GM18526 (cell line): ENCODE measurements around the gene NPPA.

Source experiments
- POLR2A ChIP-seq: IDR thresholded peaks from 3 replicates; pipeline ENCODE4 v1.6.1; 2011; ENCODE audit not compliant: insufficient read length; ENCODE audit errors: extremely low read depth

Gene NPPA

DNA sequence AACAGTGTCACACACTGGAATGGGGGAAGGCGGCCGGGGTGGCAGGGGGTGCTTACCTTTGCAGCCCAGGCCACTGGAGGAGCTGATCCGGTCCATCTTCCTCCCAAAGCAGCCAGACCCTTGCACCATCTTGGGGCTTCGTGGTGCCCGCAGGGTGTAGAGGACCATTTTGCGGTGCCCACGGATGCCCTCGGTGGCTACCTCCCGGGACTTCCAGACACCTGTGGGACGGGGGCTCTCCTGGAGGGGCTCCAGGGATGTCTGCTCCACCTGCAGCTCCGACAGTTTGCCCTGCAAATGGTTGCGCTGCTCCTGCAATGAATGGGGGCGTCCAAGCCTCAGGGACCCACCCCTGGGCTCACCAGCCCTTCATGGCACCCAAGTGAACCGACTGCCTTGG lies 10.6 kb upstream of the NPPA start:
- TF ChIP-seq POLR2A = no peak

DNA sequence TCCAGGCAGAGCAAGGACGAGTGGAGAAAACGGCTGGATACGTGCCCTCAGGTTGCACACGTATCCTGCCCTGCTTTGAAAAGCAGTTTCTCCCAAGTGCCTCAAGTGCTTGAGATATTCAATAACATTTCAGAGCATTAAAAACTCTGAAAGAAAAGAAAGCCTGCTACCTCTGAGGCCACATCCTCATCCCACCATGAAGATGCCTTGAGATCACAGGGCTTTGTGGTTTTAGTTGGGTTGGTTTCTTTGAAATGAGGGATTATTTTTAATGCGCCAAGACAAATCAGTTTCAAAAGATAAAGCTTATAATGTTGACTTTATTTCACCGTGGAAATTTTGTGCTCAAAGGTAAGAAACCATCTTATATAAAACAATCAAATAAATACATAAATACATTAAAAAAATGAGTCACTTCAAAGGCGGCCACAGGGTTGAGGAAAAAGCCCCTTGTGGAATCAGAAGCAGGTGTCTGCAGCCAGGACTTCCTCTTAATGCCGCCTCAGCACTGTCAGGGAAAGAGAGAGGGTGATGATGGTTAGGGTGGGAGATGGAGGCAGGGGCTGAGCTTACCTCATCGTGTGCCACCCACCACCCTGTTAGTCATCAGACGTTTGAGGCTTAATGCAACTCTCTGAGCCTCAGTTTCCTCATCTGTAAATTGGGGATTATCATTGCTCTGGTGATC lies 9.7 kb upstream of the NPPA start:
- no peak for TF ChIP-seq POLR2A

DNA sequence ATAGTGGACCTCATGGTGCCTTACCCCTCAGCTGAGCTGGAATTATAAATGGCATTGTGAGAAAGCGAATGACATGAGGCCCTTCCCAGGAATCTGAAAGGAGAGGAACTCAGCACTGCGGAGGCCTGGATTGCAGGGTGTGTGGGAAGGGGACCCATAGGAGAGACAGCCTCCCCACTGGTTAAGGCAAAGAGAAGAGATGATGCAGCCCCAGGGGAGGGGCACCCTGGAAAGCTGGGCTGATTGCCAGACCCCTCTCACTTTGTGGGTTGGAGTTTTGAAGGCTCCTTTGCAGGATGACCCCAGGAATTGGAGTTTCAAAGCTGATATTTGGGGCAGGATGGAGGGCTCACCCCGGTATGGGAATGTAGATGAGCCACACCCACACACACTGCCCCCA lies 9.1 kb upstream of the NPPA start:
- no peak for TF ChIP-seq POLR2A

DNA sequence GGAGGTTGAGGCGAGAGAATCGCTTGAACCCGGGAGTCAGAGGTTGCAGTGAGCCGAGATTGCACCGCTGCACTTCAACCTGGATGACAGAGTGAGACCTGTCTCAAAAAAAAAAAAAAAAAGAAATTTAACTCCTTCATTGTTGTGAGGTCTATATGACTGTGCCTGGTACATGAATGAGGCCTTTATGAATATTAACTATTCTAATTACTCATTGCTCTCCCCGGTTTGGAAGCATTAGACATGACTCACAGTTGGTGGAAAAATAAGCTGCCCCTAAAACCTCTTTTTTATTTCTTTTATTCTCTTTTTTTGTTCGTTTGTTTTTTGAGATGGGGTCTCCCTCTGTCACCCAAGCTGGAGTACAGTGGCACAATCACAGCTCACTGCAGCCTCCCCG lies 7.8 kb upstream of the NPPA start:
- TF ChIP-seq POLR2A = no peak

DNA sequence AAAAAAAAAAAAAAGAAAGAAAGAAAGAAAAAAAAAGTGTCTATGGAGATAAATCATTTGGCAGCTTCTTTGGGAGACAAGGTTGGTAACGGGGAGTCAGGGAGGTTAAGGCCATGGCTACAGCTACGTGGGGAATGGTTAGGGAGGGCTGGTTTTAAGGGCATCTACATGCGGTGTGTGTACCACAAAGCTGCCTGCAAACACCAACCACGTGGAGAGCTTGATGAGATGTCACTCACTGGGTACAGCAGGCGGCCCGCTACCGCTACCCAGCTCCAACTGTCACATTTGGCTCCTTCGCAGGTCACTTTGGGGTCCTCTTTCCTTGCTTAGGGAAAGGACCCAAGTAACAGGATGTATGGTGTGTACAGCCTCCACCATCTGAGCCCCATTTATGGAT lies 6.9 kb upstream of the NPPA start:
- no peak for TF ChIP-seq POLR2A

DNA sequence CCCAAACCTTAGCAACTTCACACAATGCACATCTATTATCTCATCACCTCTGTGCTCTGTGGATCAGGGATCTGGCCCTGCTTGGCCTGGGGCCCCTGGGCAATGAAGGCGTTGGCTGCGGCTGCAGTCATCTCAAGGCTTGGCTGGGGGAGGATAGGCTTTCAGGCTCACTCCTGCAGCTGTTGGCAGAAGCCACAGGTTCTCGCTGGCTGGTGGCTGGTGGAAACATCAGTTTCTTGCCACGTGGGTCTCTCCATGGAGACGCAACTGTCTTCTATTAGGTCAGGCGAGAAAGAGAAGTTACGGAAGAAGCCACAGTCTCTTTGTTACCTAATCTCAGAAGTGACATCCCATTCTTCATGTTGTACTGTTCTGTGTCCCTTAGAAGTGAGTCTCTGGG lies 3.6 kb upstream of the NPPA start:
- no peak for TF ChIP-seq POLR2A

DNA sequence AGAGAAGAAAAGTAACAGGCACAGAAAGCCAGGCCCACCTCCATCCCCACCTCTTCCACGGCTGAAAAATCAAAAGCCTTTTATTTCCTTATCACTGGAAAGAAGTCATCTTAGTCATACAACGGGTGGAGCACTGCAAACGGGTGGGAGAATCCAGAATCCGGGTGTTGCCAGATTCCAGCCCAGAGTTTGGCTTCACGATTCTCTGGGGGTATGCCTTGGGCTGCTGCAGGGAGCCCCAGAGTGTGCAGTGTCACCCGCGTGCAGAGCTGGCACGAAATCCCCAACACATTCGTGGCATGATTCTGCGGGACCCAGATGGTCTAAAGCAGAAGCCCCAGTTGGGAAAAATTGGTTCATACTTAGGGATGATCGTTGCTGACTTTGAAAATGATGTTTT lies 2.6 kb upstream of the NPPA start:
- no peak for TF ChIP-seq POLR2A

DNA sequence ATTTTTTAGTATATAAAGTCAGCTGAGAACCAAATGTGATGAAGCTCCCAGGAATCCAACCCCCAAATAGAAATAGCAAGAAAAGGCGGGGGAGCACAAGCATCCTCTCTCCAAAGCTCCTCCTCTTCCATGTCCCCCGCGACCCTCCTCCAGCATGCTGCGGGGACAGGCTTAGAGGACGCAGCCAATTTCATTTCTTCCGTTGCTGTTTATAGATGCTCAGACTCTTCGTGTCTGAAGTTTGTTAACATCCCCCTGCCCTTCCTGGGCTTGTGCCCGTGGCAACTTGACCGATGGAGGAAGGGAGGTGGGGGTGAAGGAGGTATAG lies 754 bp upstream of the NPPA start:
- no peak for TF ChIP-seq POLR2A

DNA sequence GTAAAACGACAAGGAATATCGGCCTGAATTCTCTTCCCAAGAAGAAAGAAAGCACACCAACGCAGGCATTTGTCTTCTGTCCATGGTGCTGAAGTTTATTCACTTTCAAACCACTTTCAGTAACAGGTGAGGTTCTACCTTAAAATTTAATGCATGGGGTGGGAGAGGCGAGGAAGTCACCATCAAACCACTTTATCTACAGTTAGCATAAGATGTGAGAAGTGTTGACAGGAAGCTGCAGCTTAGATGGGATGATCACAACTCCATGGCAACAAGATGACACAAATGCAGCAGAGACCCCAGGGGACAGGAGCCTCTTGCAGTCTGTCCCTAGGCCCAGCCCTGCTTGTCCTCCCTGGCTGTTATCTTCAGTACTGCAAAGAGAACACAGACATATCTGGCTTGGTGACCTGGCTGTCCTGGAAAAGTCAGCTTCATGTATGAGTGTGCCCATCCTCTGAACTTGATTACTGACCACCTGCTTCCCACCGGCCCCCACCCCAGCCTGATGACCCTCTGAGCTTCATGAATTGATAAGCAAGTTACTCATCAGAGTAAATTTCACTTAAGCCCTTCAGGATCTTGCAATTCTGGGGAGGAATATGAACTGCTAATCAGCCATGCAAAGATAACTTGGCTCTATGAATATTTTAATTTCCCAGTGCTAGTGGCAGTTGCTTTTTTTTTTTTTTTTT lies 1.8 kb downstream of the NPPA start:
- no peak for TF ChIP-seq POLR2A

DNA sequence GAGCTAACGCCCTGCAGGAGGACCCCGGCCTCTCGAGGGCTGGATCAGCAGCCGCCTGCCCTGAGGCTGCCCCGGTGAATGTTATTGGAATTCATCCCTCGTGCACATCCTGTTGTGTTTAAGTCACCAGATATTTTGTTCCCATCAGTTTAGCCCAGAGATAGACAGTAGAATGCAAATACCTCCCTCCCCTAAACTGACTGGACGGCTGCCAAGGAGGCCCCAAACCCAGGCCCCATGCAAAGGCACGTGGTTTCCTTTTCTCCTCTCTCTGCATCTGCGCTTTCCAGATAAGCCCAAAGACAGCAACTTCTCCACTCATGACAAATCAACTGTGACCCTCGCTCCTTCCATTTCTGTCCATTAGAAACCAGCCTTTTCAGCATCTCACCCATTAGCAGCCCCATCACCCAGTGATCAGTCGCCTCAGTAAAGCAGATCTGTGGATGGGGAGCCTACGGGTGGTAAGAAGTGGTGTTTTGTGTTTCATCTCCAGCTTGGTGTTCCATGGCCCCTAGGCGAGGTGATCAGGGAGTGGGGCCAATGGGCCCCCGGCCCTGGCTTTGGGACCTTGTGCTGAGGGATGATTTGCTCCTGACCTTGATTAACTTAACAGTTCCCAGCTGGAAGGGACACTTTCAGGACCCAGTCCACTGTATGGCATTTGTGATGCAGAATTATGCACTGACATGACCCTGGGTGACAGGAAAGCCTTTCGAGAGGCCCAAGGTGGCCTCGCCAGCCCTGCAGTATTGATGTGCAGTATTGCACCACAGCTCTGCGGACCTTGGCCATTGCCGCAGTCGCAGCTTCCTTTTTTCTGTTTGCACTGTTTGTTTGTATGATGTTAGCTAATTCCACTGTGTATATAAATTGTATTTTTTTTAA lies 5.2 kb downstream of the NPPA start:
- no peak for TF ChIP-seq POLR2A

DNA sequence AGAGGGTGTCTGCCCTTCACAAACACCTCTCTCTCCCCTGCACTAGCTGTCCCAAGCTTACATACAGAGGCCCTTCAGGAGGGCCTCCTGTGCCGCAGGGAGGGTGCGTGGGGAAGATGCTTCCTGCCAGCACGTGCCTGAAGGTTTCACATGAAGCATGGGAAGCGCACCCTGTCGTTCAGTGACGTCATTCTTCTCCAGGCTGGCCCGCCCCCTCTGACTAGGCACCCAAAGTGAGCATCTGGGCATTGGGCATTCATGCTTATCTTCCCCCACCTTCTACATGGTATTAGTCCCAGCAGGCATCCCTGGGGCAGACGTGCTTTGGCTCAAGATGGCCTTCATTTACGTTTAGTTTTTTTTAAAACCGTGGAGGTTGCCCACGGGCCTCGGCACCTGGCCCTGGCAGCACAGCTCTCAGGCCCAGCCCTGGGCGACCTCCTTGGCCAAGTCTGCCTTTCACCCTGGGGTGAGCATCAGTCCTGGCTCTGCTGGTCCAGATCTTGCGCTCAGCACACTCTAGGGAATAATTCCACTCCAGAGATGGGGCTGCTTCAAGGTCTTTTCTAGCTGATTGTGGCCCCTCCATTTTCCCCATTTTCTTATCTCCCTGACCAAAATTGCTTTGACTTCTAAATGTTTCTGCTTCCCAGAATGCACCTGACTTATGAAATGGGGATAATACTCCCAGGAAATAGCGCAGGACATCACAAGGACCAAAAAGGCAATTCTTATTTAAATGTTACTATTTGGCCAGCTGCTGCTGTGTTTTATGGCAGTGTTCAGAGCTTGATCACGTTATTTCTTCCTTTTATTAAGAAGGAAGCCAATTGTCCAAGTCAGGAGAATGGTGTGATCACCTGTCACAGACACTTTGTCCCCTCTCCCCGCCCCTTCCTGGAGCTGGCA lies 6.1 kb downstream of the NPPA start:
- no peak for TF ChIP-seq POLR2A

DNA sequence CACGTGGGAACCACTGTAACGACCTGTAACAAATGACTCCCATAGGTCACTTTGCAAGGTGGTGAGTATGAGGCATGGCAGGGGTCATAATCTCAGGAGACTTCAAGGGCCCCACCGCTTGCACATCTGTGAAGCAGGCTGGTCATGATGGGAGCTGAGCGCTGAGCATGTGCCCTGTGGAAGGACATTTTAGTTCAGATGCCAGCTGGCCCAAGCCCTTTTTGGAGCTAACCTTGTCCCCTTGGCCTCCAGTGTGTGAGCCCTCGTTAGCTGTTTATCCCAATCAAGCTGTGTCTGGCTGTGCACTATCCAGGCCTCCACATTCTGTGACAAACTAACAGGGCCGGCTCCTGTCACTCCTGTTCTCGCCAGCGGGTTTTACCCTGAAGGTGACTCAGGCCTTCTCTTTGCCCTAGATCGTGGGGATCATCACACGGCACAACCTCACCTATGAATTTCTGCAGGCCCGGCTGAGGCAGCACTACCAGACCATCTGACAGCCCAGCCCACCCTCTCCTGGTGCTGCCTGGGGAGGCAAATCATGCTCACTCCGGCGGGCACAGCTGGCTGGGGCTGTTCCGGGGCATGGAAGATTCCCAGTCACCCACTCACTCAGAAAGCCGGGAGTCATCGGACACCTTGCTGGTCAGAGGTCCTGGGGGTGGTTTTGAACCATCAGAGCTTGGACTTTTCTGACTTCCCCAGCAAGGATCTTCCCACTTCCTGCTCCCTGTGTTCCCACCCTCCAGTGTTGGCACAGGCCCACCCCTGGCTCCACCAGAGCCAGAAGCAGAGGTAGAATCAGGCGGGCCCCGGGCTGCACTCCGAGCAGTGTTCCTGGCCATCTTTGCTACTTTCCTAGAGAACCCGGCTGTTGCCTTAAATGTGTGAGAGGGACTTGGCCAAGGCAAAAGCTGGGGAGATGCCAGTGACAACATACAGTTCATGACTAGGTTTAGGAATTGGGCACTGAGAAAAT lies 7.6 kb downstream of the NPPA start:
- TF ChIP-seq POLR2A = no peak

DNA sequence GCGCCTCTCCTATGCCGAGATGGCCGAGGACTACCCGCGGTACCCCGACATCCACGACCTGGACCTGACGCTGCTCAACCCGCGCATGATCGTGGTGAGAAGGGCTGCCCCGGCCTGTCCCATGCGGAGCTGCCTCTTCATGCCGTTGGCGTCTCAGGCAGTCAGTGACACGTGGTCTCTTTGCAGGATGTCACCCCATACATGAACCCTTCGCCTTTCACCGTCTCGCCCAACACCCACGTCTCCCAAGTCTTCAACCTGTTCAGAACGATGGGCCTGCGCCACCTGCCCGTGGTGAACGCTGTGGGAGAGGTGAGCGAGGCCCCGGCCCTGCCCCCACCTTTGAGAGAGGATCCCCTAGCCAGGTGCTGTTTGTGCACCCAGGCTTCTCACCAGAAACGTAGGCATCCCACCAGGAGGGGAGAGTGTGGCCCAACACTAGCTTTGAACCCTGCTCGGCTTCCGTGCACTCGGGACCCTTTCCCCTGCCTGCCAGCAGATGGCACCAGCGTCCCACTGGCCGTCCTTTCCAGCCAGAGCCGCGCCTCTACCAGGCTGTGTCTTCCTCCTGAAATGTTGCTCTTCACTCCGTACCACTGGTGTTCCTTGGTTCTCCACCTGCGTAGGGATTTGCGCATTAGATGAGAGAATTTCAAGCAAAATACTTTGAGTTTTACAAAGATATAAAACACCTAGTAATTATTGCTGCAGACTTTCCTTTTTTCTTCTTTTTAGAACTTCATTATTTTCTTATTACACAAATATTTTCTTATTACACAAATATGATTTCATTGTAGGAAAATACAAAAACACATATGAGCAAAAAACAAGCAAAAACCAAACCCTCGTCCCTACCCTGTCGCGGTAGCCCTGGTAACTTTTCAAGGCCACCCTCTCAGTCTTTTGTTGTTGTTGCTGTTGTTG lies 9.0 kb downstream of the NPPA start:
- no peak for TF ChIP-seq POLR2A

DNA sequence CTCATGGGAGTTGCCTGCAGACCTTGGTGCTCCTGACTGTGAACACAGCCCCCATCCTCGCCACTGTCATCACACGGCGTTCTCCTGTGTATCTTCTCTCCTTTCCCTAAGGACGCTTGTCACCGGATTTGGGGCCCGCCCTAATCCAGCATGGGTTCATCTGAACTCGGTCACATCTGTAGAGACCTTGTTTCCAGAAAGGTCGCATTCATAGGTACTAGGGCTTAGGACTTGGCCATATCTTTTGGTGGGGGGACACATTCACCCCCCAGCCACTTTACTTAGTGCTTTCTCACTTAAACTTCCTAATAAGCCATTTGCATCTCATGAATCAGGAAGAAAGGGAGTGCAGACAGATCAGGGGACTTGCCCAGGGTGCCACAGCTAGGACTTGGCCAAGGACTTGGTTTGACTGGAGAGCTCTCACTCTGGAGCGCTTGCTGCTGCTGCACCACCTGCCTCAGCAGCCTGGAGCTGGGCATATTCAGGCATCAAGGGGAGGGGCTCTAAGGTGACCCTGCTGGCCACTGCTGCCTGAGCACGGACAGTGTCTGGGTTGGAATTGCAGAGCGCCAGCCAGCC lies 9.7 kb downstream of the NPPA start:
- TF ChIP-seq POLR2A = no peak
